HG03342 (cell line): Measurements from ENCODE around the gene PIGP.
"Not testable (repeated sequence)": the region's sequence is repeated elsewhere in the genome, so short reads cannot be mapped to it uniquely, and the experiment has no call there.

Source experiments
- ATAC-seq: cut with Tn5 transposase; IDR thresholded peaks from one replicate; pipeline ENCODE4 v1.9.1; 2021; ENCODE audit warnings: mild to moderate bottlenecking, moderate library complexity; ENCODE audit not compliant: unreplicated experiment

The PIGP gene

DNA sequence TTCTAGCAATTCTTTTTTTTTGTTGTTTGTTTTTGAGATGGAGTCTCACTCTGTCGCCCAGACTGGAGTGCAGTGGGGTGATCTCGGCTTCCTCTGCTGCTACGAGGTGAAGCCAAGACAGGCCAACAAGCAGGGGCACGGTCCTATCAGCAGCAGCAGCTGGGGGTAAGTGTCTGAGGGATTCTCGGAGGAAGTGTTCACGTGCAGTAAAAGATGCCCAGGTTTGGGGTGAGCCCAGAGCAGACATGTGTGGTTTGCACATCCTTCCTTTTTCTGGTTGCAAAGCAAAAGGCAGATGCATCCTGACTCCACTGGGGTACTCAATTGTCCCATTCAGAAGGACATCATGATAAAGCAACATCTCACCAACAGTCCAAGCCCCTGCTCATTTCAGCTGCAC is 27.7 kb downstream of the PIGP start:
- no peak for ATAC-seq

DNA sequence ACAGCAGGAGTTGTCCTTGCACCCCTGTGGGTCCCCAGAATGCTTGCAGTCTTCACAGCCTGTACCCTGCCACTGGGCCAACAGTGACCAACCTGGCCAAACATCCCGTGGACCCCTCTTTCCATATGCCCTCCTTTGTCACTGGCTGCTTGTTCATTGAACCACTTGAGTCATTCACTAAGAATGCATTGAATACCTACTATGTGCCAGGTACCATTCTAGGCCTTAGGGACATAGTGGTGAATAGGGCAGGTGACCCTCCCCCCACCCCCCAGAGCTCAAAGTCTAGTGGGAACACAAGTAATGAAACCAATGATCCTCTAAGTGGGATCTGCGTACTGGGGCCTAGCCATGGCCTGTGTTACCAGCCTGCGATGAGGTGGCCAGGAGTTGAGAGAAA is 28.2 kb downstream of the PIGP start:
- no peak for ATAC-seq

DNA sequence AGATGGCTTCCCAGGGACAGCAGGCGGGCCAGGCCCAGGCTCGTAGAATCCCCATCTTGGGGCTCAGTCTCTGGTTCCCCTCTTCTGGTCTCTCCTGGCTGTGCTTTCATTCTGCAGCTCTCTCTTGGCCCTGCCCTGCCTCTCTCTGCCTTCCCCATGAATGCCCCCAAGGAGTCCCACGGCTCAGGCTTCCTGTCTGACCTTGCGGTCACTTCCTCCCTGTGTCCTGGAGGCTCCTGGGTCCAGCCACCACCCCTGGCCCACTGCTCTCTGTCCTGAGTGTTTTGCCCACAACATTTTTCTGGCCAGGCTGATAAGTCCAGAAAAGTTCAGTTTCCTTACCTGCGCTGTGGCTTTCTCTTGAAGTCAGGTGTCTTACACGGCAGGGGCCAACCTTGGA is 29.1 kb downstream of the PIGP start:
- ATAC-seq, result no peak

DNA sequence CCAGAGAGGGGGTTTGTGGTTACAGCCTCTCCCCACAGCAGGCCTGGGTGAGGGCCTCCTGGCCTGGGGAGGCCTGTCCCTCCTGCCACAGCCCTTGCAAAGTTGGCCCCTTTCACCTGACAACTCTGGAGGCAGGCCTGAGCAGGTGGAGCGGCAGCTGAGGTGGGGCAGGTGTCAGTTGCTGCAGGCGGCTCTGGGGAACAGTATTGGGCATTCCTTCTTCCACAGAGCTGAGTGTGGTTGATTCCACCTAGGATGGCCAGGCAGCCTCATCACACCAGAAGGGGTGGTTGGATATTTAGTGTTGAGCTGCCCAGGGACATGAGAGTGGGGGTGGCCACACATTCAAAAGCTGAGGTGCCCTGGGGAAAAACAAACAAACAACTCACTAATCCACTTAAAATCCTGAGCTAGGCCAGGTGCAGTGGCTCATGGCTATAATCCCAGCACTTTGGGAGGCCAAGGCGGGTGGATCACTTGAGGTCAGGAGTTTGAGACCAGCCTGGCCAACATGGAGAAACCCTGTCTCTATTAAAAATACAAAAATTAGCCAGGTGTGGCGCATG is 31.1 kb downstream of the PIGP start:
- ATAC-seq, result no peak

DNA sequence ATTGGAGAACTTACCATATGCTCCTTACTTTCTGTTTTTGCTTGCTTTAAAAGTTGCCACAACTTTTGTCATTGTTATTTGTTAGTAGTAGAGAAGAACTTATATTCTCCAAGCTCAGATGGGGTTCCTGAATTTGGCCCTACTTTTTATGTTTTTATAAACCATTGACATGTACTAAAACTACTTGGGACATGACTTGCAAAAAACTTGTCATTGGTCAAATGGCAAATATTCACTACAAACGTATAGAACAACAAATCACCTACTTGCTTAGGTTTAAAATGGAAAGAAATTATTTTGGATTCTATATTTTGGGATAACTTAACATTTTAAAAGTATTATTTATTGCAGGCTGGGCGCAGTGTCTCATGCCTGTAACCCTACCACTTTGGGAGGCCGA is 32.7 kb downstream of the PIGP start:
- ATAC-seq, result no peak

DNA sequence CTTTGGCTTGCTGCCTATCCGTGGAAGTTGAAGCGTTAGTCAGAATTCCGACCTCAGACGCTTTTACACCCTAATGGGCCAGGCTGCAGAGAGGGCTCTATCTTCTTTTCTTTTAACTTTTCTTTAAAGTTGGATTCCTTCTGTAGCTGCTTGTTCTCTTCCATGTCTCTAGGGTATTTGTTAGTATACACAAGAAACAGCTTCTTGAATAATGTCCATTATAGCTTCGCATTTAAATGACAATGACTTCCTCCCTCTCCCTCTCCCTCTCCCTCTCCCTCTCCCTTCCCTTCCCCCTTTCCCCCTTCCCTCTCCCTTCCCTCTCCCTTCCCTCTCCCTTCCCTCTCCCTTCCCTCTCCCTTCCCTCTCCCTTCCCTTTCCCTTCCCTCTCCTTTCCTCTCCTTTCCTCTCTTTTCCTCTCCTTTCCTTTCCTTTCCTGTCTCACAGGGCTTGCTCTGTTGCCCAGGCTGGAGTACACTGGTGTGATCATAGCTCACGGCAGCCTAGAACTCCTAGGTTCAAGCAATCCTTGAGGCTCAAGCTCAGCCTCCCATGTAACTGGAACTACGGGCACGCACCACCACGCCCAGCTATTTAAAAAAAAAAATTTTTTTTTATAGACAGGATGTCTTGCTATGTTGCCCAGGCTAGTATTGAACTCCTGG is 33.3 kb downstream of the PIGP start:
- ATAC-seq, result no peak

DNA sequence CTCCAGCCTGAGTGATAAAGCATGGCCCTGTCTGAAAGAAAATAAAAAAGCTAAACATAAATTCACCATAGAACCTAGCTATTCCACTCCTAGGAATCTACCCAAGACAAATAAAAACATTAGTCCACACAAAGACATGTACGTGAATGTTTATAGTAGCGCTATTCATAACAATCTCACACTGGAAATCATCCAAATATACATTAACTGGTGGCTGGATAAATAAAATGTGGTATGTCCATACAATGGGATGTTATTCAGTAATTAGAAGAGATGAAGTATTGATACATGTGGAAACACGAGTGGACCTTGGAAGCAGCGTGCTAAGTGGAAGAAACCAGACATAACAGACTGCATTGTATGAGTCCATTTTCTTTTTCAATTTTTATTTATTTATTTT is 36.7 kb downstream of the PIGP start:
- ATAC-seq, result no peak

DNA sequence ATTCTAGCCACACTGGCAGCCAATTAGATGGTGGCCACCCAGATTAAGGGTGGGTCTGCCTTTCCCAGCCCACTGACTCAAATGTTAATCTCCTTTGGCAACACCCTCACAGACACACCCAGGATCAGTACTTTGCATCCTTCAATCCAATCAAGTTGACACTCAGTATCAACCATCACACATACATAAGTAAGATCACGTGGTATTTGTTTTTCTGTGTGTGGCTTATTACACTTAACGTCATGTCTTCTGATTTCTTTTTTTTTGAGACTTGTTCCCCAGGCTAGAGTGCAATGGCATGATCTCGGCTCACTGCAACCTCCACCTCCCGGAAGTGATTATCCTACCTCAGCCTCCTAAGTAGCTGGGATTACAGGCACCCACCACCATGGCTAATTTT is 38.5 kb downstream of the PIGP start:
- not testable (repeated sequence) for ATAC-seq

DNA sequence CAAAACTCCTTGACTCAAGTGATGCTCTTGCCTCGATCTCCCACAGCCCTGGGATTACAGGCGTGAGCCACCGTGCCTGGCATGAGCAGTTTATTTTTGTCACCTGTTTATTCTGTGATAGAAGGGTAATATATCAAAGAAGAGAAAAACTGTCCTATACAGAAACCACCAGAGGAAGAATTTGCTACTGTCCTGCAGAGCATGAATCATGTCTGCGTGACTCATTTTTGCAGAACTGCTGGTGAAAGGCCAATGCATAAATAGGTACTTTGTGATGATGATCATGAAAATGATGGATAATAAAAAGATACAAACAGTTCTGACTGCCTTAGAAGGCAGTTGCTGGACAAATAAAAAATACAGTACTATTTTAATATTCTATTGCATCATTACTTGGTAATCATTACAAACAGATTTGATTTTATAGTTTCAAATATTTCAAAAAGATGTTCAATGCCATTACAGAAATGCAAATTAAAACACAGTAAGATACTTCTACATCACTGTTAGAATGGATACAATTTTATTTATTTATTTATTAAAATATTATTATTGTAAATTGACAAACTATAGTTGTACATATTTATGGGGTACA is 39.9 kb downstream of the PIGP start:
- ATAC-seq, result no peak

DNA sequence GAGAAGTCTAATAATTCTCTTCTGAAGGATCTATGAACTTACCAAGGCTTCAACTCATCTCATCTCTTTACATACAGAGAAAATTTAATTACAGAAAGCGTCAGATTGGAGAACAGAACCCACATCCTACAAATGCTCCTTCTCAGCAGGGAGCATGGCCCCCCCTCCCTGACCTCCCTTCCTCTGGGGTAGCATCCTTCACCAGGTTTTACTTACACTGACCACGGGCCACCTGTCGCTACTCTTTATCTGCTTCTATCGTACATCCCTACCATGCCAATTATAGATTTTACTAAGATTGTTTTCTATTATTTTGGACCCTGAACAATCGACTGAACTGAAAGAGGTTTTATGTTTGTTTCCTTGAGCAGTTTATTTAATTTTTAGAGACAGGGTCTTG is 40.6 kb downstream of the PIGP start:
- ATAC-seq, result no peak

DNA sequence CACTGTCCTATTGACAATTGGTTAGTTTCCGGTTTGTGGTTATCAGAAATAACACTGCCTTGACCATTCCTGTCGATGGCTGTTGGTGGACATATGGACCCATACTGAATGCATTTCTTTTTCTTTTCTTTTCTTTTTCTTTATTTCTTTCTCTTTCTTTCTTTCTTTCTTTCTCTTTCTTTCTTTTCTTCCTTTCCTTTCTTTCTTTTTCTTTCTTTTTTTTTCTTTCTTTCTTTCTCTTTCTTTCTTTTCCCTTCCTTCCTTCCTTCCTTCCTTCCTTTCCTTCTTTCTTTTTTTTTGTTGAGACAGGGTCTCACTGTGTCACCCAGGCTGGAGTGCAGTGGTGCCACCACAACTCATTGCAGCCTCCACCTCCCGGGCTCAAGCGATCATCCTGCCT is 42.0 kb downstream of the PIGP start:
- no peak for ATAC-seq

DNA sequence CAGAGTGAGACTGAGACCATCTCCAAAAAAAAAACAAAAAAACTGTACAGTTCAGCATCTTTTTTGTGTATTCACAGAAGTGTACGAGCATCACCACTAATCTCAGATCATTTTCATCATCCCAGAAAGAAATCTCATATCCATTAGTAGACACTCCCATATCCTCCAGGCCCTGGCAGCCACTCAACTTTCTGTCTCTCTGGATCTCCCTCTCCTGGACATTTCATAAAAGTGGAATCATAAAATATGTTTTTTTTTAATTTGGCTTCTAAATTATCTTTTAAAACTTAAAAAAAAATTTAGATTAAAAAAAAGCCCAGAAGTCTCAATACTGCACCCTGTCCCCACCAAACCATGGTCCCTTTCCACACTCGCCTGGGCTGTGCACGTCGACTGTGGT is 44.3 kb downstream of the PIGP start:
- no peak for ATAC-seq

DNA sequence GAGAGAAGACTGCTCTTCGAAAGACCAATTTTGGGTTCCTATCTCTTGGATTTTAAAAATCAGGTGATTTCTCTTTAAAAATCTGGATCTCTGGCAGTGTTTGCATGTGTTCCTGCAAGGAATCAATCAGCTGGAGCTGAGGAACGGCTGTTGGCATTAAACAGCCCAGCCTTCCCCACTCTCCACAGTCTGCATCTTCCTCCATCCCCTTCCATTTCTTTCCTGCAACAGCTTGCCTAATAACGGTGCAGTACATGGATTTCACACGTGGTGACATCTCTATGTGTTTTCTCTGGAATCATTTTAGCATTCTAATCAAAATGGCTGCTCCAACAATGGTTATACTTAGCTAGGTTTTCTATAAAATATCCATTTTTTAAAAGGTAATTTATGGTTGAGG is 46.4 kb downstream of the PIGP start:
- no peak for ATAC-seq

DNA sequence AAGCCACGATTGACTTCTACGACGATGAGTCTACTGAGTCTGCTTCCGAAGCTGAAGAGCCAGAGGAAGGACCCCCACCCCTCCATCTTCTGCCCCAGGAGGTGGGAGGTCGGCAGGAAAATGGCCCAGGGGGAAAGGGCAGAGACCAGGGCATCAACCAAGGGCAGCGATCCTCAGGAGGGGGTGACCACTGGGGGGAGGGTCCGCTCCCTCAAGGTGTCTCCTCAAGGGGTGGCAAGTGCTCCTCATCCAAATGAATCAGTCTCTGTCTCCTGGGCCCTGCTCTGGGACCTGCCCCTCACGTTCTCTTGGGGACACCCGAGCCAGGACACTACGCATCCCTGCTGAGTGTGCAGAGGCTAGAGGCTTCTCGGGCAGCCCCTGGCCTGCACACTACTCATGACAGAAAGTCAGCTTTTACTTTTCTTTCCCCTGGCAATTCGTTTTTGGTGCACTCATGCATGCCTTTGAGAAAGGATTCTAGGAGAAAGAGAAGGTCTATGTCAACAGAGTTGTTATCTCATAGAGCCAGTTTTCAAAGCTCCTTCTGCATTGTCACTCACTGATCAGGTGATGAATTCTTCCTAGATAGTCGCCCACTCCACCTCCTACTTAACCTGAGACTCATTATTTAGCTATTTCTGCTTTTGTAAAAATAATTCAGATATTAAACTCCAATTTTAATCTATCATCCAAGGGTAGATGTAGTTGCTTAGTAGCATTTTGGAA is 54.8 kb downstream of the PIGP start:
- no peak for ATAC-seq
